ENCODE measurements around the gene TMEM187. TPM values are rescaled to one million over a fixed set of nuclear protein-coding genes. Genes with fewer than 3 reads are reported as not detected.

TMEM187 gene
- total and polyA plus RNA-seq, 4 donors: 1.8 to 11.4 (median 5.9) TPM

GRCh38 chrX:154023276-154024000 lies 50.9 kb downstream of the TMEM187 start:
- Histone ChIP-seq H3K4me3 (no peak overlapping the region), H3K27ac (ENCODE audit: low read depth in 1 of 2, low read length in 1 of 2) (no peak overlapping the region), H3K36me3 (ENCODE audit: control insufficient read depth in 4 of 4, insufficient read depth in 4 of 4, low read length in 4 of 4) (peaks cover 0 to 8% (median 1%) of the 10 kb centered on the region in 4 donors), H3K27me3 (ENCODE audit: control insufficient read depth in 3 of 3, insufficient read depth in 3 of 3, low read length in 2 of 3) (no peaks in the 10 kb centered on the region), H3K9ac (ENCODE audit: insufficient read depth in 1 of 2, low read length in 2 of 2) (no peak overlapping the region), H3K4me1 (ENCODE audit: control insufficient read depth in 5 of 5, insufficient read depth in 5 of 5, low read length in 5 of 5) (peaks cover 0 to 31% (median 8%) of the 10 kb centered on the region in 5 donors), H3K9me3 (ENCODE audit: control insufficient read depth in 4 of 4, insufficient read depth in 3 of 4, low read length in 3 of 4) (peaks cover 0 to 6% (median 0%) of the 10 kb centered on the region in 4 donors)
- no peak for ATAC-seq (ENCODE audit: insufficient read depth, low FRiP score)
- TF ChIP-seq, protein P1, sequence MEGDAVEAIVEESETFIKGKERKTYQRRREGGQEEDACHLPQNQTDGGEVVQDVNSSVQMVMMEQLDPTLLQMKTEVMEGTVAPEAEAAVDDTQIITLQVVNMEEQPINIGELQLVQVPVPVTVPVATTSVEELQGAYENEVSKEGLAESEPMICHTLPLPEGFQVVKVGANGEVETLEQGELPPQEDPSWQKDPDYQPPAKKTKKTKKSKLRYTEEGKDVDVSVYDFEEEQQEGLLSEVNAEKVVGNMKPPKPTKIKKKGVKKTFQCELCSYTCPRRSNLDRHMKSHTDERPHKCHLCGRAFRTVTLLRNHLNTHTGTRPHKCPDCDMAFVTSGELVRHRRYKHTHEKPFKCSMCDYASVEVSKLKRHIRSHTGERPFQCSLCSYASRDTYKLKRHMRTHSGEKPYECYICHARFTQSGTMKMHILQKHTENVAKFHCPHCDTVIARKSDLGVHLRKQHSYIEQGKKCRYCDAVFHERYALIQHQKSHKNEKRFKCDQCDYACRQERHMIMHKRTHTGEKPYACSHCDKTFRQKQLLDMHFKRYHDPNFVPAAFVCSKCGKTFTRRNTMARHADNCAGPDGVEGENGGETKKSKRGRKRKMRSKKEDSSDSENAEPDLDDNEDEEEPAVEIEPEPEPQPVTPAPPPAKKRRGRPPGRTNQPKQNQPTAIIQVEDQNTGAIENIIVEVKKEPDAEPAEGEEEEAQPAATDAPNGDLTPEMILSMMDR (IDR thresholded peaks at IDR 0.05; ENCODE audit: control extremely low read depth, extremely low read depth): no peak
- 73 to 81% methylated on average over 27 of the region's 27 CpGs for WGBS, 2 donors
- DNase-seq: no peak

DNA sequence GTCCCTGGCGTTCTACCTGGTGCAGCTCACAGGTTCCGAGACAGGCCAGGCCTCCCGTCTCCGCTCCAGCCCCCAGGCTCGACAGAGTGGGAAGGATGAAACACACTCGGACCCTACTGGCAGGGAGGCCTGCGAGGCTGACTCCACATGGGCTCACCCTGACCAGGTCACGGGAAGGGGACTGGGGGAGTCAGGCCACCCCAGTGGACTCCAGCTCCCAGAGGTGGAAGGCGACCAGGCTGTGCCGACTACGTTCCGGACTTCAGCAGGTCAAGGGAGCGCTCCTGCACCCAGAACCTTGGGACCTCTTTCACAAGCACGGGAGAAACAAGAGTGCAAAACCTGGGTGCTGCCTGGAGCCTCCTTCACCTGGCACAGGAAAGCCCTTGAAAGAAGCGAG lies 51.7 kb downstream of the TMEM187 start:
- WGBS, 2 donors: 87 to 92% methylated on average over 13 to 15 of the region's 15 CpGs
- peaks cover 0 to 3% (median 0%) of the 10 kb centered on the region in 4 donors for H3K9me3 ChIP-seq (ENCODE audit: control insufficient read depth in 4 of 4, insufficient read depth in 3 of 4, low read length in 3 of 4)
- TF ChIP-seq, protein P1 (IDR thresholded peaks at IDR 0.05; ENCODE audit: control extremely low read depth, extremely low read depth): no peak
- H3K27me3 ChIP-seq (ENCODE audit: control insufficient read depth in 3 of 3, insufficient read depth in 3 of 3, low read length in 2 of 3): no peaks in the 10 kb centered on the region
- DNase-seq (no peak), ATAC-seq (ENCODE audit: insufficient read depth, low FRiP score) (no peak)
- peaks cover 0 to 26% (median 8%) of the 10 kb centered on the region in 5 donors for H3K4me1 ChIP-seq (ENCODE audit: control insufficient read depth in 5 of 5, insufficient read depth in 5 of 5, low read length in 5 of 5)
- H3K36me3 ChIP-seq (ENCODE audit: control insufficient read depth in 4 of 4, insufficient read depth in 4 of 4, low read length in 4 of 4): peaks cover 0 to 8% (median 3%) of the 10 kb centered on the region in 4 donors
- no peak overlapping the region for H3K4me3 ChIP-seq
- H3K9ac ChIP-seq (ENCODE audit: insufficient read depth in 1 of 2, low read length in 2 of 2): no peak overlapping the region
- H3K27ac ChIP-seq (ENCODE audit: low read depth in 1 of 2, low read length in 1 of 2): no peak overlapping the region

GRCh38 chrX:154025230-154025629 lies 52.7 kb downstream of the TMEM187 start:
- DNase-seq: no peak
- Histone ChIP-seq H3K4me1 (ENCODE audit: control insufficient read depth in 5 of 5, insufficient read depth in 5 of 5, low read length in 5 of 5) (peaks cover 0 to 25% (median 8%) of the 10 kb centered on the region in 5 donors), H3K9ac (ENCODE audit: insufficient read depth in 1 of 2, low read length in 2 of 2) (no peak overlapping the region), H3K9me3 (ENCODE audit: control insufficient read depth in 4 of 4, insufficient read depth in 3 of 4, low read length in 3 of 4) (peaks cover 0 to 3% (median 0%) of the 10 kb centered on the region in 4 donors), H3K27me3 (ENCODE audit: control insufficient read depth in 3 of 3, insufficient read depth in 3 of 3, low read length in 2 of 3) (no peaks in the 10 kb centered on the region), H3K36me3 (ENCODE audit: control insufficient read depth in 4 of 4, insufficient read depth in 4 of 4, low read length in 4 of 4) (peaks cover 0 to 9% (median 5%) of the 10 kb centered on the region in 4 donors), H3K27ac (ENCODE audit: low read depth in 1 of 2, low read length in 1 of 2) (no peak overlapping the region), H3K4me3 (no peak overlapping the region)
- WGBS, 2 donors: 52 to 67% methylated on average over 8 of the region's 8 CpGs
- no peak for ATAC-seq (ENCODE audit: insufficient read depth, low FRiP score)
- TF ChIP-seq, protein P1 (IDR thresholded peaks at IDR 0.05; ENCODE audit: control extremely low read depth, extremely low read depth): no peak

Data from lung (tissue), 12 donors.